DMS 273 (cell line): Measurements from ENCODE around the gene ZNF346.

ENCODE experiments used
- DNase-seq: peaks from one replicate; lab custom pipeline; 2025; ENCODE audit not compliant: unreplicated experiment; lab: John Stamatoyannopoulos, UW

The ZNF346 gene

GRCh38 chr5:177093082-177093712 is 70.7 kb downstream of the ZNF346 start:
- DNase-seq: no peak

DNA sequence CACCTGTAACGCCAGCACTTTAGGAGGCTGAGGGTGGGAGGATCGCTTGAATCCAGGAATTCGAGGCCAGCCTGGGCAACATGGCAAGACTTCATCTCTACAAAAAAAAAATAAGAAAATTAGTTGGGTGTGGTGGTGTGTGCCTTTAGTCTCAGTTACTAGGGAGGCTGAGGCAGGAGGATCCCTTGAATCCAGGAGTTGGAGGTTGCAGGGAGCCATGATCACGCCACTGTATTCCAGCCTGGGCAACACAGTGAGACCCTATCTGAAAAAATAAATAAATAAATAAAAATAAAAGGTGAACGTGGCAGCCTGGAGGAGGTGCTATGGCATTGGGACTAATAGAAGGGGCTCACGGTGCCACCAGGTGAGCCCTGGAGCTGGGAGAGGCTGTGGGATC is 71.3 kb downstream of the ZNF346 start:
- no peak for DNase-seq

GRCh38 chr5:177094224-177095087 is 72.0 kb downstream of the ZNF346 start:
- peak; percentile 38 for DNase-seq

GRCh38 chr5:177095088-177095669 is 72.7 kb downstream of the ZNF346 start:
- no peak for DNase-seq

DNA sequence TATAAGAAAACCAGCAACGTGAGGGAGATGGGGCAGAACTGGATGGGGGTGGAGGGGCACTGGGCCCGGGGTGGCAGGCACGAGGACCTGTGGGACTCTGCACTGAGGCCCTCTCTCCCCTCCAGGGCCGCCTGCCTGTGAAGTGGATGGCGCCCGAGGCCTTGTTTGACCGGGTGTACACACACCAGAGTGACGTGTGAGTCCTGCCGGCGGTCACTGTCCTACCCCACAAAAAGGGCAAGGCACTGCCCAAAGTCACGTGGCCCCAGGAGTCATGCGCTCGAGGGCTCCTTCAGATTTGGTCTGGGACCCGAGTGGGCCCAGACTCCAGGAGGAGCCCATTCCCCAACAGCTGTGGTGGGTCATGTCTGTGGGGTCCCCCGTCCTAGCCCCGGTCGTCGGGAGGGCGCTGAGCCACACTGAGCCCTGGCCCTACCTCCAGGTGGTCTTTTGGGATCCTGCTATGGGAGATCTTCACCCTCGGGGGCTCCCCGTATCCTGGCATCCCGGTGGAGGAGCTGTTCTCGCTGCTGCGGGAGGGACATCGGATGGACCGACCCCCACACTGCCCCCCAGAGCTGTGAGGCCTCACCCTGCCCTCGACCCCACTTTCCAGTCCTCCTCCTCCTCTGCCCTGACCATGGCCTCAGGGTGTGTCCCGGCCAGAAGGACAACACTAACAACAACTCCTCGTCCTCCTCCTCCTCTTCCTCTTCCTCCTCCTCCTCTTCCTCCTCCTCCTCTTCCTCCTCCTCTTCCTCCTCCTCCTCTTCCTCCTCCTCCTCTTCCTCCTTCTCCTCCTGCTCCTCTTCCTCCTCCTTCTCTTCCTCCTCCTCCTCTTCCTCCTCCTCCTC is 73.9 kb downstream of the ZNF346 start:
- no peak for DNase-seq

DNA sequence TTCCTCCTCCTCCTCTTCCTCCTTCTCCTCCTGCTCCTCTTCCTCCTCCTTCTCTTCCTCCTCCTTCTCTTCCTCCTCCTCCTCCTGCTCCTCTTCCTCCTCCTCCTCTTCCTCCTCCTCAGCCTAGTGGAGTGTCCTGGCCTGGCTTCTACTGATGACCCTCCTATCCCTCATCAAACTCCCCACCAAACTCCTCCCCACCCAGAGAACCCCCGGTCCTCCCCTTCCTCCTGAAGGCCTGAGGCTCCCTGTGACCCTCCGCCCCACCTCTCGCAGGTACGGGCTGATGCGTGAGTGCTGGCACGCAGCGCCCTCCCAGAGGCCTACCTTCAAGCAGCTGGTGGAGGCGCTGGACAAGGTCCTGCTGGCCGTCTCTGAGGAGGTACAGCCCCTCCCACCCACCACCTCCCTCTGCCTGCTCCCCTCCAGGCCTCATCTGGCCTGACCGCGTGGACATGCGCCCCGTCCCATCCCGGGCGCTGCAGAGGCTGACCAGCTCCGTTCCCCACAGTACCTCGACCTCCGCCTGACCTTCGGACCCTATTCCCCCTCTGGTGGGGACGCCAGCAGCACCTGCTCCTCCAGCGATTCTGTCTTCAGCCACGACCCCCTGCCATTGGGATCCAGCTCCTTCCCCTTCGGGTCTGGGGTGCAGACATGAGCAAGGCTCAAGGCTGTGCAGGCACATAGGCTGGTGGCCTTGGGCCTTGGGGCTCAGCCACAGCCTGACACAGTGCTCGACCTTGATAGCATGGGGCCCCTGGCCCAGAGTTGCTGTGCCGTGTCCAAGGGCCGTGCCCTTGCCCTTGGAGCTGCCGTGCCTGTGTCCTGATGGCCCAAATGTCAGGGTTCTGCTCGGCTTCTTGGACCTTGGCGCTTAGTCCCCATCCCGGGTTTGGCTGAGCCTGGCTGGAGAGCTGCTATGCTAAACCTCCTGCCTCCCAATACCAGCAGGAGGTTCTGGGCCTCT is 74.8 kb downstream of the ZNF346 start:
- peak; percentile 35 for DNase-seq

- no peak for DNase-seq
These were observed 75.6 kb downstream of the ZNF346 start for GRCh38 chr5:177098120-177098469.

DNA sequence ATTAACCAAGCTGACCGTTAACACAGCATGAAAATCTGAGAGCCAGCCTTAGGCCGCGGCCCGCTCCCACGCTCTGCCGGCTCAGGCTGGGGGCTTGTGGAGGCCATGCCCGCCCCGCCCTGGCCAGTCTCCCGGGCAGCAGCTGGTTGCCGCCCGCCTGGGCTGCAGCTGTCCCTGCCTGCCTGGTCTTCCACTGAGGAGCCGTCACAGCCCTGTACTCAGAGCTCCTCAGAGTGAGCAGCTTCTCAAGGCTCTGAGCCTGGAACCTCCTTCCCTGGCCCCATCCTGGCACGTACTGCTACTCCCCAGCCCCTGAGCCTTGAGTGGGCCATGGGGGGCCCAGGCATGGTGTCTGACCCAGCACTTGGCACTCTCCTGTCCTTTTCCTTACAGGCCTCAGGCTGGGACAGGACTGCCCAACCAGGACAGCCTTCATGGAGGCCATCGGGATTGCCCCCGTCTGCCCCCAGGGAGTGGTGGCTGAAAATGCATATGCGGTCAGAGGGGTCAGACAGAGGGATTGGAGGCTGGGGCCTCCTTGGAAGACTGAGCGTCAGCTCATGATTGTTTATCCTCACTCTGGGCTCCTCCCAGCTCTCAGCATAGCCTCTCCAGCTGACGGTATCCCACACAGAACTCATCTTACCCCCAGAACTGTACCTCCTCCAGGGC is 76.1 kb downstream of the ZNF346 start:
- peak; percentile 64 for DNase-seq

DNA sequence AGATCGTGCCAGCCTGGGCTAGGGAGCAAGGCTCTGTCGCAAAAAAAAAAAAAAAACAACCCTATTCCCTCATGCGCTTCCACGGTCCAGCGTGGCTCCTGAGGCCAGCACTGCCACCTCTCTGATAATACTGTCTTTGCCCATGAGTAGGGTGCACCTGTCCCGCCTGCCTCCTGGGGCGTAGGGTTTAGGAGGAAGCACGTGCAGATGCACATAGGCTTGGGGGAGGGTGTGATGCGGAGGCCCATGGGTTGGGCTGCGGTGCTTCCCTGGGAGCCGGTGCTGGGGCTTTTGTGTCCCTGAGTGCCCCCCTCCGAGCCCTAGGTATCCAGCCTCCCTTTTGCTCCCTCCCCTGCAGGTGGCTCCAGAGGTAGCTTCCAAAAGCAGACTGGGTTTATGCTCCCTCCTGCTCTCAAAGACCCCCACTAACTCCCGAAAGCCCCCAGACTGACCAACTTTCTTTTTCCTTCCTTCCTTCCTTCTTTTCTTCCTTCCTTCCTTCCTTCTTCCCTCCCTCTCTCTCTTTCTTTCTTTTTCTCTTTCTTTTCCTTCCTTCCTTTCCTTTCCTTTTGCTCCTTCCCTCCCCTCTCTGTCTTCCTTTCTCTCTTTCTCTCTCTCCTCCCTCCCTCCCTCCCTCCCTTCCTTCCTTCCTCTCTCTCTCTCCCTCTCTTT is 77.1 kb downstream of the ZNF346 start:
- no peak for DNase-seq

- DNase-seq: no peak
These were observed 78.2 kb downstream of the ZNF346 start for GRCh38 chr5:177100714-177101121.

- DNase-seq: peak; percentile 76
These were observed 81.2 kb downstream of the ZNF346 start for GRCh38 chr5:177103523-177104253.

- DNase-seq: no peak
These were observed 83.4 kb downstream of the ZNF346 start for GRCh38 chr5:177105691-177106476.

DNA sequence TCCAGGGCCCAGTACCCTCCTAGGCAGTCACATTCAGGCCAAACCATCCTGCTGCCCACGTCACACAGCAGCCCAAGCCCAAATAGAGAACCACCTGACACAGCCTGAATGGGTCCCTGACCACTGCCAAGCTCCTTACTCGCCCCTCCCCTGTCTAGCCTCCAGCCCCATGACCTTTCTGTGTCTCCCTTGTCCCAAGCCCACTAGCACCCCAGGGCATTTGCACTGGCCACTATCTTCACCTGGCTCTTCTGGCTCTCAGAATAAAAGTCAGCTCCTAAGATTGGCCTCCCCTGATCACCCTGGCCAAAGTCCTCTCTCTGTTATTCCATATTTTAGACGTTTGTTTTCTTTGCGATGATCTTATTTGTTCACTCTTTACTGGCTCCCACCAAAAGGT is 84.7 kb downstream of the ZNF346 start:
- DNase-seq: no peak

DNA sequence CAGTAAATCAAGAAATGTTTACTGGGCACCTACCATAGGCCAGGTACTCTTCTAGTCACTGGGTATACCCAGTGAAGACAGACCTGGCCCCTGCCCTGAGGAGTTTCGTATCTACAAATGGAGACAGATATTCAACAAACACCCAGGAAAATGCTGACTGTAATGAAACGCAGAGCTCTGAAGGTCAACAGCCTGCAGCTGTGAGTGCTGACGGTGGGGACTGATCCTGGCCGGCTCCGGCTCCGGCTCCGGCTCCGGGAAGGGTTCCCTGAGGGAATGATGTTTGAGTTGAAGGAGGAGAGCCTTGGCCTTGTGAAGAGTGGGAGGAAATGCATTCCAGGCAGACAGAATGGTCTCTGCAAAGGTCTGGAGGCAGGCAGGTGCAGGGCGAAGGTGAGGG is 87.3 kb downstream of the ZNF346 start:
- DNase-seq: no peak

GRCh38 chr5:177111720-177112394 is 89.4 kb downstream of the ZNF346 start:
- peak; percentile 85 for DNase-seq

GRCh38 chr5:177112589-177113220 is 90.2 kb downstream of the ZNF346 start:
- no peak for DNase-seq
